Nasal cavity respiratory epithelium epithelial cell of viscerocranial mucosa (primary cell): Measurements from ENCODE around the gene KCNE3. TPM values are rescaled to one million over a fixed set of nuclear protein-coding genes. Genes with fewer than 3 reads are reported as not detected.

Experiments
- total RNA-seq: library from RNA; depleted of rRNA; stranded (reverse); fragments of >200 nt; gene quantifications from 2 replicates; pipeline ENCODE4 v1.2.3, GENCODE V29; 2014

Gene KCNE3
- 0.43 TPM in 1 of 2 replicates, not detected in the other for total RNA-seq

GRCh38 chr11:74466916-74467885 lies at the start of gene KCNE3:
TSS of gene KCNE3 (minus strand) at chr11:74467549. CDS start at chr11:74457563, 9,986 bp downstream.

GRCh38 chr11:74492974-74493790 lies 25.8 kb upstream of the KCNE3 start, which contains the start of gene LIPT2:
TSS of gene LIPT2 (minus strand) at chr11:74493724. CDS start at chr11:74493703, 21 bp downstream.

Other genes with a start within 250 kb of the KCNE3 start
- 0.21 TPM in 1 of 2 replicates, not detected in the other for gene P4HA3, start 155.9 kb downstream of the KCNE3 start, total RNA-seq
- gene PGM2L1, start 69.1 kb downstream of the KCNE3 start, total RNA-seq, result 1.4 and 5.6 TPM in 2 replicates
- 1.7 and 1.9 TPM in 2 replicates for gene LIPT2, start 26.2 kb upstream of the KCNE3 start, total RNA-seq
- gene POLD3, start 125.0 kb upstream of the KCNE3 start, total RNA-seq, result 7.9 and 11.7 TPM in 2 replicates